Measurements from ENCODE around the gene USH1G. TPM values are rescaled to one million over a fixed set of nuclear protein-coding genes. Genes with fewer than 3 reads are reported as not detected.

USH1G gene
- total and polyA plus RNA-seq, 2 of the 13 experiments (the other 11 are each of a cell fraction or from before 2014, with no cell fraction given), result 0.04 TPM; not detected in 1

- TF ChIP-seq SALL1 (CRISPR knock-in tag; IDR thresholded peaks at IDR 0.05) (peak; percentile 76), FOXO1 (CRISPR knock-in tag; IDR thresholded peaks at IDR 0.05) (peak; percentile 74; the same call in 1 of the 2 replicates), ZSCAN20 (CRISPR knock-in tag; IDR thresholded peaks at IDR 0.05; ENCODE audit: borderline replicate concordance) (peak; percentile 84; the same call in 1 of the 2 replicates), NFYB (CRISPR knock-in tag; IDR thresholded peaks at IDR 0.05) (no peak), E2F5 (CRISPR knock-in tag; conservative IDR thresholded peaks at IDR 0.05) (0 out of 2 replicates have a peak, but pooled peaks have one; percentile 45), SMAD9 (CRISPR knock-in tag; IDR thresholded peaks at IDR 0.05) (peak; percentile 74; the same call in 1 of the 2 replicates), ZNF34 (CRISPR knock-in tag; IDR thresholded peaks at IDR 0.05; ENCODE audit: borderline replicate concordance) (peak; percentile 6; the same call in 1 of the 2 replicates), ZNF883 (CRISPR knock-in tag; IDR thresholded peaks at IDR 0.05; ENCODE audit: not compliant biosample characterization) (peak; percentile 89), ZNF292 (CRISPR knock-in tag; IDR thresholded peaks at IDR 0.05; ENCODE audit: borderline replicate concordance, low read depth) (no peak), TSC22D2 (CRISPR knock-in tag; IDR thresholded peaks at IDR 0.05; ENCODE audit: borderline replicate concordance) (peak; percentile 90), ZNF761 (CRISPR knock-in tag; conservative IDR thresholded peaks at IDR 0.05) (peak; percentile 66), JUND (CRISPR knock-in tag; IDR thresholded peaks at IDR 0.05) (no peak), GMEB1 (CRISPR knock-in tag; IDR thresholded peaks at IDR 0.05; ENCODE audit: borderline replicate concordance) (peak; percentile 40), GATAD1 (CRISPR knock-in tag; IDR thresholded peaks at IDR 0.05) (no peak), EEA1 (CRISPR knock-in tag; IDR thresholded peaks at IDR 0.05; ENCODE audit: borderline replicate concordance) (peak; percentile 58; the same call in 1 of the 2 replicates), KAT7 (CRISPR knock-in tag; IDR thresholded peaks at IDR 0.05; ENCODE audit: borderline replicate concordance) (peak; percentile 70; the same call in 1 of the 2 replicates), ZNF619 (CRISPR knock-in tag; IDR thresholded peaks at IDR 0.05) (no peak), ZNF441 (CRISPR knock-in tag; IDR thresholded peaks at IDR 0.05; ENCODE audit: borderline replicate concordance) (no peak), UBTF (CRISPR knock-in tag; IDR thresholded peaks at IDR 0.05) (peak; percentile 80), NAIF1 (CRISPR knock-in tag; IDR thresholded peaks at IDR 0.05; ENCODE audit: borderline replicate concordance) (peak; percentile 90; the same call in 1 of the 2 replicates), ZNF260 (CRISPR knock-in tag; IDR thresholded peaks at IDR 0.05; ENCODE audit: borderline replicate concordance, low read depth) (no peak)
- TF ChIP-seq, protein P1, sequence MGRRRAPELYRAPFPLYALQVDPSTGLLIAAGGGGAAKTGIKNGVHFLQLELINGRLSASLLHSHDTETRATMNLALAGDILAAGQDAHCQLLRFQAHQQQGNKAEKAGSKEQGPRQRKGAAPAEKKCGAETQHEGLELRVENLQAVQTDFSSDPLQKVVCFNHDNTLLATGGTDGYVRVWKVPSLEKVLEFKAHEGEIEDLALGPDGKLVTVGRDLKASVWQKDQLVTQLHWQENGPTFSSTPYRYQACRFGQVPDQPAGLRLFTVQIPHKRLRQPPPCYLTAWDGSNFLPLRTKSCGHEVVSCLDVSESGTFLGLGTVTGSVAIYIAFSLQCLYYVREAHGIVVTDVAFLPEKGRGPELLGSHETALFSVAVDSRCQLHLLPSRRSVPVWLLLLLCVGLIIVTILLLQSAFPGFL (CRISPR knock-in tag; IDR thresholded peaks at IDR 0.05), result peak; percentile 69; the same call in 1 of the 2 replicates
Observed at GRCh38 chr17:74872313-74873036, 50.6 kb downstream of the USH1G start, which contains the start of gene FDXR (continued).

All from HepG2 (cell line).